NB4 (cell line): ENCODE data around the gene IQCH.
"Not testable (repeated sequence)": the region's sequence is repeated elsewhere in the genome, so short reads cannot be mapped to it uniquely, and the experiment has no call there.

Source experiments
- DNase-seq: peaks from one replicate; pipeline ENCODE4 v3.0.0; 2010; ENCODE audit warnings: low read depth
- H3K4me3 ChIP-seq: one replicate; pipeline ENCODE4 v1.5.1; 2011; ENCODE audit warnings: mild to moderate bottlenecking, low read depth, low read length, moderate library complexity
- CTCF ChIP-seq: IDR thresholded peaks from one replicate; pipeline ENCODE4 v1.5.1; 2012; ENCODE audit warnings: low read depth, low read length
- MYC ChIP-seq: IDR thresholded peaks from 2 replicates; pipeline ENCODE4 v1.6.1; 2011; ENCODE audit warnings: low read depth, low read length
- POLR2A ChIP-seq: IDR thresholded peaks from 2 replicates; pipeline ENCODE4 v1.6.1; 2011; ENCODE audit warnings: mild to moderate bottlenecking; ENCODE audit not compliant: insufficient read length; ENCODE audit errors: extremely low read depth
- TF ChIP-seq, protein P1 (sequence below): IDR thresholded peaks from 2 replicates; pipeline ENCODE4 v1.6.1; 2011; ENCODE audit warnings: low read depth, low read length

IQCH gene

DNA sequence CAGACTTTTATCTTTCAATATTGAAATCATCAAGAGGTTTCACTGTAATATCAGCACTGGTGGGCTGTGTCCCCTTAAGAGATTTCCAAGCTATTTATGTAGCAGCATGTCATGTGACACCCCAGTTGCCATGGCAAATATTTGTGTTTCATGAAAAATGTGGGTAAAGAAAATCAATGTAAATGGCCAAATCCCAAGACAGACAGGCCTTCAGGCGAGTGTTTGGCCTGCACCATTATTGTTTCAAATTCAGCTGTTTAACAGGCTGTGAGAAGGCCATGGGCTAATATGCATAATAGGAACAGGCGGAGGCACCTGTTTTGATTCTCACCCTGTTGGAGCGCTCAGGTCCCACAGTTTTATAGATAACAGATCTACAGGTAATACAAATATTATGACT lies 104.2 kb downstream of the IQCH start:
- no peak for DNase-seq
- TF ChIP-seq CTCF (no peak), MYC (no peak), POLR2A (no peak)
- TF ChIP-seq, protein P1, sequence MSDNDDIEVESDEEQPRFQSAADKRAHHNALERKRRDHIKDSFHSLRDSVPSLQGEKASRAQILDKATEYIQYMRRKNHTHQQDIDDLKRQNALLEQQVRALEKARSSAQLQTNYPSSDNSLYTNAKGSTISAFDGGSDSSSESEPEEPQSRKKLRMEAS: no peak
- H3K4me3 ChIP-seq: no peak overlapping the region

GRCh38 chr15:67359431-67360079 lies 105.0 kb downstream of the IQCH start:
- TF ChIP-seq, protein P1: no peak
- no peak for TF ChIP-seq POLR2A
- TF ChIP-seq MYC: no peak
- TF ChIP-seq CTCF: no peak
- no peak overlapping the region for H3K4me3 ChIP-seq
- no peak for DNase-seq

- no peak for DNase-seq
- TF ChIP-seq MYC: no peak
- TF ChIP-seq, protein P1: no peak
- TF ChIP-seq CTCF: no peak
- no peak for TF ChIP-seq POLR2A
- H3K4me3 ChIP-seq: no peak overlapping the region
These were observed 106.5 kb downstream of the IQCH start for GRCh38 chr15:67361100-67361499.

DNA sequence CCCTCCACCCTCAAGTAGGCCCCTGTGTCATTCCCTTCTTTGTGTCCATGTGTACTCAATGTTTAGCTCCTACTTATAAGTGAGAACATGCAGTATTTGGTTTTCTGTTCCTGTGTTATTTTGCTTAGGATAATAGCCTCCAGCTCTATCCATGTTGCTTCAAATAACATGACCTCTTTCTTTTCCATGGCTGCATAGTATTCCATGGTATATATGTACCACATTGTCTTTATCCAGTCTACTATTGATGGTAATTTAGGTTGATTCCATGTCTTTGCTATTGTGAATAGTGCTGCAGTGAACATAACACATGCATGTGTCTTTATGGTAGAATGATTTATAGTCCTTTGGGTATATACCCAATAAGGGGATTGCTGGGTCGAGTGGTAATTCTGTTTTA lies 109.1 kb downstream of the IQCH start:
- H3K4me3 ChIP-seq, DNase-seq: not testable (repeated sequence)

GRCh38 chr15:67365994-67366393 lies 111.4 kb downstream of the IQCH start:
- no peak for DNase-seq
- no peak overlapping the region for H3K4me3 ChIP-seq
- TF ChIP-seq CTCF: no peak
- TF ChIP-seq, protein P1: no peak
- TF ChIP-seq POLR2A: no peak
- no peak for TF ChIP-seq MYC

DNA sequence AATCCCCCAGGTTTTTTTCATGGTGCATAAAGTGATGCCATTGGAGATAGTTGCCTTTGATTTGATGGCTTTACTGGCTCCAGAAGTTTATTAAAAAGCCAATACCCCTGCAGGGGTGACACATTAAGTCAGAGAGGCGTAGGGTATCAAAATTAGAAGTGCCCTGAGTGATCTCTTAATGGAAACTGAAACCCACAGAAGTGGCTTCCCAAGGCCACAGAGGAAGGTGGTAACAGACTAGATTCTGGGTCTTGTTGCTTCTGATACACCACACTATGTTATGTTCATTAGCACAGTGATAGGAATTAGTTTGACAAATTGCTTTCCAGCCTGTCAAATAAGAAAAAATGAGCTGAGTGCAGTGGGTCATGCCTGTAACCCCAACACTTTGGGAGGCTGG lies 112.3 kb downstream of the IQCH start:
- H3K4me3 ChIP-seq: no peak overlapping the region
- DNase-seq: no peak
- TF ChIP-seq CTCF (no peak), POLR2A (no peak), MYC (no peak)
- TF ChIP-seq, protein P1: no peak
